ENCODE measurements around the gene EXOSC2.
A peak's percentile ranks its signal among the peaks of the same experiment; 100 is the strongest.
"Not testable (repeated sequence)": the region's sequence is repeated elsewhere in the genome, so short reads cannot be mapped to it uniquely, and the experiment has no call there.

Gene EXOSC2

DNA sequence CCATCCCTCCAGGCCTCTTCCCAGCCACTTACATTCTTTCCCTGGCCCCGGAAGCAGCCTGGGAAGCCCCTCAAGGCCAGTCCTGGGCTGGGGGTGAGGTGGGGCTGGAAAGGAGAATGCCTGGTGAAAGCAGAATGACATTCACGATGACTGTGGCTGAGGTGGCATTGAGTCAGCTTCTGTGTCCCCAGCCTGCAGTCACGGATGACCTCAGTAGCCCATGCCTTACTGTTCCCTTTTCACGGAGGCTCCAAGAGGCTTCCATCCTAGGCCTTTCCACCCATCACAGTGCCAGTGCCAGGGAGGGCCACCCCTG, 26.5 kb upstream of the EXOSC2 start:
- no peak for DNase-seq (ENCODE audit: low read depth in 2 of 2)

DNA sequence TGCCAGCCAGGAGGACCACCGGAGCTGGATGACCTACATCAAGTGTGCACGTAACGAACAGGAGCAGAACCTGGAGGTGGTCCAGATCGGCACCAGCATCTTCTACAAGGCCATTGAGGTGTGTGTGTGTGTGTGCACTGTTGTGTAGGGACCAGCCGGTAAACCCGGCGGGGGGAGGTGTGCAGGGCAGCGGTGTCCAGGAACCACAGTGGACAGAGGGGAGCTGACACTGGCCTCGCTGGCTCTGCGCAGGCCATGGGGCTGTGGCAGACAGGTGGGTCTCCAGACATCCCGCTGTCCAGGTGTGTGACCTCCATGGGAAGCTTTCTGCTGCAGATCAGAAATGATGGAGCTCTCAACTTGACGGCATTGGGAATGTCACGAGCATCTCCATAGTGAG, 25.4 kb upstream of the EXOSC2 start:
- DNase-seq (ENCODE audit: low read depth in 2 of 2): no peak

DNA sequence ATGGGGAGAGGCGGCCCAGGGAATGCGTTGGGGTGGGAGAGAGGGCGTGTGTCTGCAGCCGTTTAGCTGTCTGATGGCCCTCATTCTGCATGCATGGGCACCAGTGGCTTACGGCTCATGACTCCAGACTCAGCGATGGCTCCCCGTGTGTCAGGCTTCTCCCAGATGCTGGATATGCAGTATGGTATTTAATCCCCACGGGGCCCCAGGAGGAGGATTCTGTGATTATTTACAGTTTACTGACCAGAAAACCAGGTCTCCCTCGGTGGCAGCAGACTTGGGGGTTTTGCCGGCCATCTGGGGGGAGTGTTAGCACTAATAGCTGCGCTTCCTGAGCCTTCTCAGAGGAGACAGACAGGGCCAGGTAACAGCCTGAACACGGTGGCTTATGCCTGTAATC, 24.9 kb upstream of the EXOSC2 start:
- no peak for DNase-seq (ENCODE audit: low read depth in 2 of 2)

DNA sequence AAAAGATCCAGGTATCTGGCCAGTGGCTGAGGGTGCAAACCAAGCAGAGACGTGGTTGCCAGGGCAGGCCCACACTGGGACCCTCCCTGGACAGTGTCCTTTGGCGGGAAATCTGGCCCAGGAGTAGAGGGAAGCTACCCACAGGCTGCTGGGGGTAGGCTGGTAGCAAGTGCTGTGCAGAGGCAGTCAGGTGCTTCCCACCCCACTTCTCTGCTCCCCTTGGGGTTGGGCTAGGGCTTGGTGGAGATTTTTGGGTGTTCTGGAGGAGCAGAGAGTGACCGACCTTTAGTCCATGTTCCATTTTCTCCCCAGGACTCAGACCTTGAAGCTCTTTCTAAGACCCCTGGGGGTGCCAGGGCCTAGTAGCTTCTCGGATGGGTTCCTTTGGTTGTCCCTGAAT, 23.6 kb upstream of the EXOSC2 start:
- no peak for DNase-seq (ENCODE audit: low read depth in 2 of 2)

DNA sequence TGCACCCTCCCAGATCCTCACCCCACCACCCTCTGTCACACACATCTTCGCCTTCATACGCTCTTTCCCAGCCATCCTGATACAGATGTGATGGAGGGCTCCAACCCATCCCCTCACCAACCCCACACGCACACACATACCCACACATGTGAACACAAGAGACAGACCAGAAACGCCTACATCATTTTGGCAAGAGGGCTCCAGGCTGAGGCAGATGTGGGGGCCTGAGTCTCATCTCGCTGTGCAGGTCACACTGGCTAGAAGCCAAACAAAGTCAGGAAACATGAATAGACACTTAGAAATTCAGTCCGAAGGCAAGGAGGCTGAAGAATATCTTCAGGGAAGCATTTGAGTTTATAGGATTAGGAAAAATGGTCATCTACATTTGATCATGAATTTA, 22.9 kb upstream of the EXOSC2 start:
- no peak for DNase-seq (ENCODE audit: low read depth in 2 of 2)

- DNase-seq (ENCODE audit: low read depth in 2 of 2): no peak
These were observed 21.1 kb upstream of the EXOSC2 start for GRCh38 chr9:130672466-130672865.

GRCh38 chr9:130672933-130673615, 20.5 kb upstream of the EXOSC2 start:
- DNase-seq (ENCODE audit: low read depth in 2 of 2): no peak

GRCh38 chr9:130675396-130675795, 18.2 kb upstream of the EXOSC2 start:
- DNase-seq (ENCODE audit: low read depth in 2 of 2): no peak

DNA sequence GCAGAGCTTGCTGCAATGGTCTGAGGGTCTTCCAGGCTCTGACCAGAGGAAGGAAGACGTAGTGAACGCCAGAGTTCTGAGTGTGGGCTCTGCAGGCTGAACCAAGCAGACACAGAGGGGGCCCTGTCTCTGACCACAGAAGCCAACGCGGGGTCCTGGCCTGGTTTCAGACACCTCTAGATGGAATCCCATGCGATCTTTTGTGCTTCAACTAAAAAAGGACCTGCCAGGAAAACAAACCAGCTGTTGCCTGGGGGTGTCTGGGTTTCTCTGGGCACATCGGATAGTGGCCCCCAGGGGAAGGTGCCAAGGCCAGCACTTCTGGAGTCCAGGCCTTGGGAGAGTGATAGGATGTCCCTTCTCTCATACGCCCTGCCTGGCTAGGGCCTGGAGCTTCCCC, 16.3 kb upstream of the EXOSC2 start:
- DNase-seq (ENCODE audit: low read depth in 2 of 2): no peak

DNA sequence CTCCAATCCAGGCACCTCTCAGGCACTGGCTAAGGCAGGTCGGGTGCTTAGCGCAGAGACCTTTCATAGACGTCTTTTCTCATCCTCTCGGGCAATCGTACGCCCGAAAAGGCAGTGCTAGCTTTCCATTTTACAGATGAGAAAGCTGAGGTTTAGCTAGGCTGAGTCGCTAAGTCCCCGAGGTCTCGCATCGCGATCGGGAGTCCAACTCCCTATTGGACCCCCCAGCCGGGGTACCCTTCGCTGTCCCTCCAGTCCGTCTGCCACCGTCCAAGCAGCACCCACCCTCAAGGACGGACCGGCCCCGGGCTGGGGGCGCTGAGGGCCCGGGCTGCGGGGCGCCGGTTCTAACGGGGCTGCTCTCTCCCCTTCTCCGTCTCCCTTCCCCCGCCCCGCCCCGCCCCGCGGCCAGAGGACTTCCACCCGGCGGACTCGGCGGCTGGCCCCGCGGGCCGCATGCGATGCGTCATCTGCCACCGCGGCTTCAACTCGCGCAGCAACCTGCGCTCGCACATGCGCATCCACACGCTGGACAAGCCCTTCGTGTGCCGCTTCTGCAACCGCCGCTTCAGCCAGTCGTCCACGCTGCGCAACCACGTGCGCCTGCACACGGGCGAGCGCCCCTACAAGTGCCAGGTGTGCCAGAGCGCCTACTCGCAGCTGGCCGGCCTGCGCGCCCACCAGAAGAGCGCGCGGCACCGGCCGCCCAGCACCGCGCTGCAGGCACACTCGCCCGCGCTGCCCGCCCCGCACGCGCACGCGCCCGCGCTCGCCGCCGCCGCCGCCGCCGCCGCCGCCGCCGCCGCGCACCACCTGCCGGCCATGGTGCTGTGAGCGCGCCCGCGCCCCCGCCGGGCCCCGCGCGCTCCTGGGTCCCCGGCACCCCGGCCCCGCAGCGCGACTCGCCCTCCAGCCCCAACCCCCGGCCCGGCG, 12.5 kb upstream of the EXOSC2 start:
- peak; percentile 63 to 65 for DNase-seq (ENCODE audit: low read depth in 2 of 2)

- DNase-seq (ENCODE audit: low read depth in 2 of 2): no peak
These were observed 11.7 kb upstream of the EXOSC2 start for GRCh38 chr9:130681769-130682420.

GRCh38 chr9:130682421-130683121, 11.0 kb upstream of the EXOSC2 start:
- DNase-seq (ENCODE audit: low read depth in 2 of 2): no peak

DNA sequence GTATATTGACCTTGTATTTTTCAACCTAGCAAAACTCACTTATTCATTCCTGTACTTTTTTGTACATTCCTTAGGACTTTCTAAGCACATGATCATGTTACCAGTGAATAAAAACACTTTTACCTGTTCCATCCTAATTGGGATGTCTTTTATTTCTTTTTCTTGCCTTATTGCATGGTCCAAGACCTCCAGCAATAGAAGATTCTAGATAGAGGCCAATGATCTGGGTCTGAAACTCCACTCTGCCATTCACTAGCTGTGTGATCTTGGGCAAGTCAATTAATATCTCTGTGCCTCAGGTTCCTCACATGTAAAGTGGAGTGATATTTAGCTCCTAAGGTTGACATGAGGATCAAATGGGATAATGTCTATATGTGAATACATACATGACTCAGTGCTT, 8.5 kb upstream of the EXOSC2 start:
- no peak for DNase-seq (ENCODE audit: low read depth in 2 of 2)

DNA sequence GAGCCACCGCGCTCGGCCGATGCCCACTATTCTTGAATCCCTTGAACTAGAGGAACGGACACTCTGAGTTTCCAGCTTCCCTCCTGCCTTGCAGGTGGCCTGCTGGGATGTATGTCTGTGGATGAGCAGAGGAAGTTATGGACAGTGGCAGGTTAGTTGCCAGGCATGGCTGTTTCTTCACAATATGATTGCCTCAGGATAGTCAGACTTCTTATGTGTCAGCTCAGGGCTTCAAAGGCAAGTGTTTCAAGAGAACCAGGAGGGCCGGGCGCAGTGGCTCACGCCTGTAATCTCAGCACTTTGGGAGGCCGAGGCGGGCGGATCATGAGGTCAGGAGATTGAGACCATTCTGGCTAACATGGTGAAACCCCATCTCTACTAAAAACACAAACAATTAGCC, 7.6 kb upstream of the EXOSC2 start:
- DNase-seq (ENCODE audit: low read depth in 2 of 2): not testable (repeated sequence)

GRCh38 chr9:130687615-130688014, 6.0 kb upstream of the EXOSC2 start:
- DNase-seq (ENCODE audit: low read depth in 2 of 2): no peak

GRCh38 chr9:130688072-130688471, 5.5 kb upstream of the EXOSC2 start:
- no peak for DNase-seq (ENCODE audit: low read depth in 2 of 2)

DNA sequence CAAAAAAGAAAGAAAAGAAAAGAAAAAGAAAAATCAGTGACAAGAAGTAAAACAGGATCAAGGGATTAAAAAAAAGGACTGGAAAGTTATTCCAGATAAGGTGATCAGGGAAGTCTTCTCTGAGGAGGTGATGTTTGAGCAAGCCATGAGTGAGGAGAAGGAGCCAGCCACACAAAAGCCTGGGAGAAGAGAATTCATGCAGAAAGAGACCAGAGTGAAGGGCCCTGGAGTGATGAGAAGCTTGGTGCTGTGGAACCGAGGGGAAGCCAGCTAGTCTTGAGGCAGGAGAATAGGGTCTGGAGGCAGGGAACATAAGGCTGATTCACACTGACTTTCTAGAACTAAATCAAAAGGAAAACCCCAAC, 4.0 kb upstream of the EXOSC2 start:
- no peak for DNase-seq (ENCODE audit: low read depth in 2 of 2)

DNA sequence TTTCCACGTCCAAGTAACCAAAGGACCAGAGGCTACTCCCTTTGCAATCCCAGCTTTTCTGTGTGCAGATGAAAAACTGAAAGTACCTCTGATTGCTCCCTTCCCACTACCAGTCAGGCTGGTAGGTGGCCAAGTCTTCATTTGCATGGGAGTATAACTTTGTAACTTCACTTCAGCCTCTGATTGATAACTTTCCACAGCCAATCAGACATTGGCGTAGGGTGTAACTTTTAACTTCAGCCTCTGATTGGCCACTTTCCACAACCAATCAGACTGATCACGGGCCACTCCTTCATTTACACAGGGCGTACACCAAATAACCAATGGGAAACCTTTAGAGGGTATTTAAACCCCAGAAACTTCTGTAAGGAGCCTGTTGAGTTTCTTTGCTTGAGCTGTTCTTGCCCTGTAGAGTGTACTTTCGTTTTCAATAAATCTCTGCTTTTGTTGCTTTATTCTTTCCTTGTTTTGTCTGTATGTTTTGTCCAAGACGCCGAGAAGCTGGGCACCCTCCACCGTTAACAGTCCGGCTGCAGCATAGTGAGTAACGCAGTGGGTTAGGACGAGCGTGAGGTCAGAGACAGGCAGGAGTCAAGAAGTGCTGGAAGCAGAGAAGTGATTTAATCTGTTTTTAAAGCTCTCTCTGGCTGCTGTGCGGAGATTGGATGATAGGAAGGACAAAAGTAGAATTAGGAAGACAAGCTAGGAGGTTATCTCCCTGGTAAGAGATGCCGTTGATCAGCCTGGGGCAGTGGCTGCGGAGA, 3.5 kb upstream of the EXOSC2 start:
- no peak for DNase-seq (ENCODE audit: low read depth in 2 of 2)

GRCh38 chr9:130692321-130692720, 1.3 kb upstream of the EXOSC2 start:
- no peak for DNase-seq (ENCODE audit: low read depth in 2 of 2)

- no peak for DNase-seq (ENCODE audit: low read depth in 2 of 2)
These were observed 517 bp upstream of the EXOSC2 start for GRCh38 chr9:130693101-130693425.

DNA sequence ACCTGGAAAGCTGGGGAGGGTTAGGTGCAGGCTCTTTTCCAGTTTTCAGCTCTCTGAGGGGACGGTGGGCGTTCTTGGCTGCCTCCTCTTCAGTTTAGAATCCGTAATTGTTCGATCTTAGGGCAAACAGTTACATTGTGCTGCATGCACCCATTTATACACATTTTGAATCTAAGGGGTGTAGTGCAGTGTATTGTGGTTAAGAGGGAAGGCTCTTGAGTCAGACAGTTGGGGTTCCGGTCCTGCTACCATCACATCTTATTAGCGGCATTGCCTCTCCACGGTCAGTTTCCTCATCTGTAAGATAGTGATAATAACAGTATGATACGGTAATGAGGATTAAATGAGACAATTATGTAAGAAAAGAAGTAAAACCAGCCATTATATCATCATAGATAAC, 625 bp downstream of the EXOSC2 start:
- DNase-seq (ENCODE audit: low read depth in 2 of 2): no peak

Data from stimulated activated CD8-positive, alpha-beta memory T cell treated with anti-CD3 and anti-CD28 coated beads, Interleukin-15, amount 100 ng/mL, for 48 hours (primary cell).